Islet precursor cell (in vitro differentiated cells): ENCODE measurements around the gene MFAP5.
"Not testable (repeated sequence)": the region's sequence is repeated elsewhere in the genome, so short reads cannot be mapped to it uniquely, and the experiment has no call there.

Experiments used
- DNase-seq: peaks from one replicate; pipeline ENCODE4 v3.0.0-alpha.2; 2018

The MFAP5 gene

DNA sequence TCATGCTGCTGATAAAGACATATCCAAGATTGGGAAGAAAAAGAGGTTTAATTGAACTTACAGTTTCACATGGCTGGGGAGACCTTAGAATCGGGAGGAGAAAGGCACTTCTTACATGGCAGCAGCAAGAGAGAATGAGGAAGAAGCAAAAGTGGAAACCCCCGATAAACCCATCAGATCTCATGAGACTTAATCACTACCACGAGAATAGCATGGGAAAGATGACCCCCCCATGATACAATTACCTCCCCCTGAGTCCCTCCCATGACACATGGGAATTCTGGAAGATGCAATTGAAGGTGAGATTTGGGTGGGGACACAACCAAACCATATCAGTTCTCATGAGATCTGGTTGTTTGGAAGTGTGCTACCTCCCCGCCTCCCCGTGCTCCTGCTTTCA lies 9.8 kb upstream of the MFAP5 start:
- DNase-seq, result no peak

DNA sequence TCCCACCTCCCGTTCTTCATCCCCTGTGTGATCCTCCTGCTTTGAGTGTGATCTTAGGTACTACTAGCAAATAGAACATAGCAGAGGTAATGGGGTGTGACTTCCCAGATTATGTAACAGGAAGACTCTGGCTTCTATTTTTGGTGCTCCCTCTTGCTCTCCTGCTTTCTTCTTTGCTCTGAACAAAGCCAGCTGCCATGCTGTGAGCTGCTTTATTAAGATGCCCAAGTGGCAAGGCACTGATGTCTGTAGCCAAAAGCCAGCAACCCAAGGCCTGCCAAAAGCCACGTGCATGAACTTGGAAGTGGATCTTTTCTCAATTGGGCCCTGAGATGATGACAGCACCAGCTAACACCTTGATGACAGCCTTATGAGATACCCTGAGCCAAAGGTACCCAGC lies 5.8 kb upstream of the MFAP5 start:
- DNase-seq, result no peak

DNA sequence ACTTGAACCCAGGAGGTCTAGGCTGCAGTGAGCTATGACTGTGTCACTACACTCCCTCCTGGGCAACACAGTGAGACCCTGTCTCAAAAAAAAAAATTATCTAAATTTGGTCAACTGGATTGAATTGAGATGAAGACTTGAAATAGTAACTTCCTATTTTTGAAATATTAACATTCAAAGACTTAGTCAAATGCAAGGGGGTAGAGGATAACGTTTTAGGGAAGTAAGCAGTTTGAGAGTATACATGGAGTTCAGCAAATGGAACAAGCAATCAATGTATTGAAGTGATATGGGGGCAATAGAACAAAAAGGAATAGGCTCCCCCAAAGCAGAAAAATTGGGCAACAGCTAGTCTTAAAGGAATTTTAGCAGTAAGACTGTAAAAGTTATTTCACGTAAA lies 4.6 kb upstream of the MFAP5 start:
- DNase-seq, result no peak

DNA sequence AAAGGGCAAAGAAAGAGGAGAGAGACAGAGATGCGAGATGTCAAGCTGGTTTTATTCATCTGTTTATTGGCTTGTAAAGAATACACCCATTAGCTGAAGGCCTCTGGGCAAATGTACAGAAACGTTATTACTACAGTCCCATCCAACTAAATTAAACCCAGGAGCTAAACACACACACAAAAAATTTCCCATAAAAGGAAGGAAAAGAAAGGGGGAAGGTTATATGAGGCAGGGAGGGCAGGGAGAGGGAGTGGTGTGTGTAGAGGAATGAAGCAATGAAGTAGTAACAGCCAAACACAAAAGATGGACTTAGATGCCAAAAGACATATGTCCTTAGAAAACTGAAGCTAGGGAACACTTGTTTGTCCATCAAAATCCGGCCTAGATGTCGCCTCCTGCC lies 3.1 kb upstream of the MFAP5 start:
- DNase-seq, result no peak

DNA sequence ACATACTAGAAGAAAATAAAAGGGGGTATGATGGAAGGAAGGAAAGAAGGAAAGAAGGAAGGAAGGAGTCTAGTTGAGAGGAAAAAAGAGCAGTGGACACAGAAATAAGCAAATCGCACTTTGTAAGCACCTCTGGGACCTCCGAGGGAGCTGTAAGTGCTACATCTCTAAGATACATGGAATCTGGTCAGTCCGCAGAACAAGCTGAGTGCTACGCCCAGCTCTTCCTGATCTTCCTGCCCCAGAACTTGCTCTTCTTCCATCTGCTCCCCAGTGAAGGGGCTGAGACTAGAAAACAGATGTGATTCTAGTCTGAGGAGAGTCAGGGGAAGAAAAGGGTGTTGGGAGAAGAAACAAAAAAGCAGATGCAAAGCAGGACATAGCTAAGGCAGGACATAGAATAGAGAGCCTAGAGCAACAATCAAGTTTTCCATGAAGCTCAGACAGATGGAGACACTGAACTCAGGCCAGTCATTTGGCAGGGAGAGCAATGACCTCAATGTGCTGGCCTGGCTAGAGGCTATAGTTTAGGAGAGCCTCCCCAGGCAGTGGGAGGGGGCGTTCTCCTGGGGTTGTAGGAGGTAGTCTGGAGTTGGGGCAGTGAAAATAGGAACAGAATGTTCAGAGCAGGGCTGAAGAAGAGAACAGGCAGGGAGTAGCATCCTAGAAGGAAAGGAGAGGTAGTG lies 1.7 kb upstream of the MFAP5 start:
- DNase-seq, result peak; percentile 61

DNA sequence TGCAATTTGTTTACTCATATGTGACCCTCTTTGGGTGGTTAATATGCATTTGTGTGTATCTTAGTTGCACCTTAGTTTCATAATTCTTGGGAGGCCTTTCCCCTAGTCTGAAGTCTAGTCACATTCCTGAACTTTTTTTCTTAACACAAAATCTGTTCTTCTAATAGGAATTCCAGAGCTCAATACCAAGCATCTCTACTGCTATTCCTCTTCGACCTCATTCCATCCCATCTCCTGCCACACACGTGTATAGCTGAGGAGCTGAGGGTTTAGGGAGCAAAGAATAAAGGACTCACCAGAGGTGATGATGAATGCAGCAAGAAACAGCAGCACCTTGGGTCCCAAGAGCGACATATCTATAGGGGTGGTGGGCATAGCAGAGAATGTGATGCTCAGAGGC lies 875 bp downstream of the MFAP5 start:
- DNase-seq, result no peak

DNA sequence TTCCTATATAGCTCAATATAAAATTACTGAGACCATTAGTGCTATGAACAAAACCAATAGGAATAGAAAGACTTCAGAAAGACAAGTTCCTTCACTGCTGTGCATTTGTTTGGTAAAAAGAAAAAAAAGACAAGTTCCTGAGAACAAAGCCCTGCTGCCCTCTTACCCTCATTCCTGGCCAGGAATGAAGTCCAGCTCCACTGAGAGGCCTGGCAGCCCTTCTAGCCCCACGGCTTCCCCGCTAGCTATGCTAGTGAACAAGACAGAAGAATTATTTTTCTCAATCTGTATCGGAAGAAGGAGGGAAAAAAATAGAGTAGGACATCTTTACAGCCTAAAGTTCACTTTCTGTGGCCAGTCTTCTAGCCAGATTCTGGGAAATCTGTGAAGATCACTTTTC lies 1.6 kb downstream of the MFAP5 start:
- DNase-seq, result no peak

DNA sequence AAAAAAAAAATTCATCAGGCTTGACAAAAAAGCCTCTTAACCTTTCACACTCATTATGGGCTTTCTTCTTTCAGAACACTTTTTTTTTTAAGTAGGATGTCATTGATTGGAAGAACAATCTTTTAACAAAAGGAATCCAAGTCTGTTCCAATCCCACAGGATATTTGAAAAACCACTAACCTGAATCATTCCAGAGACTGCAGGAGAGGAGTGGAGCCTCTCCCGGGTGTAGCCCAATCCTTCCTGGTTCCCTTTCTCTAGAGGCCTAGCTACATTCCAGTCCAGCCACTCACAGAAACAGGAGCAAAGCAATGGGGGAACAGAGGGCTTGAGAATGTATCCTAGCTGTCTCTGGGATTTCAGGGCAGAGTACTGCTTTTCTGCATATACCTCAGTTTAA lies 4.3 kb downstream of the MFAP5 start:
- peak; percentile 93 for DNase-seq

DNA sequence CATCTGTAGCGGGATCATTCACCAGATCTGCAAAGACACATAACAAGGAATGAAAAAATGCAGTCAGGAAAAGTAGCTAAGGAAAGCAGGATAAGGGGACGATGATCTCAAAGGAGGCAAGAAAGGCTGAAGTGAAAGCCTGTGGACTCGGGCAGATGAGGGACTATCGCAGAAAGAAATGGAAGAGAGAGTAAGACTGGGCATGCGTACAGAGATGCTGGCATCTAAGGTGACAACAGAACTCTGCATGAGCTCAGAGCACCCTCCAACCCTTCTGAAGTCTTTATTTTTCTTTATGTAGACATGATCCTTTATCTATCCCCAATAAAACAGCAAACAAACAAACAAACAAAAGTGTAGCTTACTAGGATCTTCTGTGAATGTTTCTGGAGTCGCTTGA lies 7.2 kb downstream of the MFAP5 start:
- no peak for DNase-seq

DNA sequence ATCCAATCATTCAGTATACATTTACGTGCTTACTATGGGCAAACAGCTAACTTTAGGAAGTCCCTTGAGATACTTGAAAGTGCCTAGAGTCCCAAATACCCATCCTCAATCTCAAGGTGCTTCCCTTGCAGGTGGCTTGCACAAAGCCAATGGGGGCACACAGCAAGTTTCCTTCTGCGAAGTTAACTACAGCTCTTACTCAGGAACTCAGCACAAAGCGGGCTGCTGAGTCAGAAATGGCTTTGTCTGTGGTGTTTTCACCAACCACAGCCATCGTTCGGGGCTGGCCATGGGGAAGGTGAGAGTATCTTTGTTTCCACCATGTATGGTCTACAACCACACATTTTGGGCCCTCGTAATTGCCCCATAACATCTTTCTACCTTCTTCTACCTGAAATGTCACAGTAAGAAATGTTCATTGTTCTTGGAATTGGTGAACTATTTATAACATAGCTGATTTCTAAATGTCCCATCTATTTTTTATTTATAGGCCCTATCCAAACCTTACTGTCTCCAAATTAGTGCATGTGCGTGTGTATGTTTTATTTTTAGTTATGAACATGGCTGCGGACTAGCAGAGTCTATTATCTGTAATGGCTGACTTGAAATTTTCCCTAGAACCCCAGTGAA lies 13.9 kb downstream of the MFAP5 start:
- no peak for DNase-seq

DNA sequence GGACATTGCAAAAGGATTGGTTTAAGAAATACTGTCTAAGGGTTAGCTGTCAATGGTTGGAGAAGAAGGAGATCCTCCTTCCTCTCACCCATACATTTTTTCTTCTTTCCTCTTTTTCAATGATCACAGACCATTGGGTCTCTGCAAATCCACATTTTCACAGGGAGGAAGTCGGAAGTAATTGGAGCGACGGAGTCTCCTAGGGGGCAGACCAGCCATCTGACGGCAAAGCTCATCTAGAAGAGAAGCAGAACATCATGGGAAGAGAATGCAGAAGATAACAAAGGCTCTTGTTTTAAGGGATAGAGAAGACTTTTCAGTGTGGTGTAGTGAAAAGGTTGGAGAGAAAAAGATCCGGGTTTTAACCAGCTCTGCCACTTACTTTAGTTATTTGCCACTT lies 14.7 kb downstream of the MFAP5 start:
- no peak for DNase-seq

DNA sequence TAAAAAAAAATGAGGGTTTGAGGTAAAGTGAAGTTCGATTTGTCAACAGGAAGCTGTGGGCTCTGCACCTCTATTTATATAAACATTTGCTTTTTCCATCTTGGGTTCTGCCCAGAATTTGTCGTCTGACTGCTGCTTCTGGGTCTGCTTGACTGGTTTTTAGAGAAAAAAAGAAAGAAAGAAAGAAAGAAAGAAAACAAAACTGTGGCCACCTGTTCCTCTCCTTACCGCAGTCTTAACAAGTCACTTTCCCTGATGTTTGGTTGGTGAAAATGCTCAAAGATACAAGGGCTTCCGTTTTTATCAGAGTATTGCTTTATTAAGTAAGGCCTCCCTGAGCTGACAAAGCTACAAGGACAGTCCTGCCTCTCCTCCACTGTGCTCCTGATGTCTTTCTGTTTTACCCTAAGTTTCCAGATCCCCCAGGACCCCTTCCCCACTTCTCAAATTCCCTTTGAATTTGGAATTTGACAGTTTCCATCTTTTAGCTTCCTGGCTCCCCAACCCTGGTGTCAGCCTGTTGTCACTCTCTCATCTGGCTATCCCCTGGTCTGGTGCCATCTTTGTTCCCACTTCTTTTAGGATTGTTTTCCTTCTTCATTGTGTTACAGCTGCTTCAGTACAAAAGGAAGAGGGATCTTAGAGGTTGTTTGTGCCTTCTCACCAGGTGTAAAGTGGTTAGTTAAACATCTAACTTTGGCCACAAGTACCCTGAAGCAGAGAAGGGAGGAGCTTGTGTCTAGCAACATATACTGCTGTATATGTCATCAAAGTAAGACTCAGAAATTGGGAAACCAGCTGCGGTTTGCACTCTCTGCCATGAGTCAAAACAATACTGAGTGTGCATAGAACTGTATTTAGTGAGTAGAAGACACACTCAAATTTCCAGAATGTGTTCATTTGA lies 18.0 kb downstream of the MFAP5 start:
- DNase-seq, result no peak

DNA sequence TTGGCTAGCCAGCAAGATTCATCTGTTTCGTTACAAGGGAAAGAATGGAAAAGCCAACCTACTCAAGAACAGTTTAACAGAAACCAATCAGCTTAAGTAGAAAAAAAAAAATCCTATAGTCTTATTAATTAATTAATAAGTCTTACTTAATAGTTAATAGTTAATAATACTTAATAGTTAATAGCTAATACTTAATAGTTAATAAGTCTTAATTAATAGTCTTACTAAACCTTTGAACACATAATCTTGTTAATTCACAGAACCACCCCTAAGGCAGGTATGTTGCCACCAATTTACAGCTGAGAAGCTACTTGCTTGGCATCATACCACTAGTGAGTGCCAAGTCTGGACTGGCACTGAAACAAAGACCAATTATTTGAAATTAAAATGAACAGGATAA lies 19.9 kb downstream of the MFAP5 start:
- no peak for DNase-seq

DNA sequence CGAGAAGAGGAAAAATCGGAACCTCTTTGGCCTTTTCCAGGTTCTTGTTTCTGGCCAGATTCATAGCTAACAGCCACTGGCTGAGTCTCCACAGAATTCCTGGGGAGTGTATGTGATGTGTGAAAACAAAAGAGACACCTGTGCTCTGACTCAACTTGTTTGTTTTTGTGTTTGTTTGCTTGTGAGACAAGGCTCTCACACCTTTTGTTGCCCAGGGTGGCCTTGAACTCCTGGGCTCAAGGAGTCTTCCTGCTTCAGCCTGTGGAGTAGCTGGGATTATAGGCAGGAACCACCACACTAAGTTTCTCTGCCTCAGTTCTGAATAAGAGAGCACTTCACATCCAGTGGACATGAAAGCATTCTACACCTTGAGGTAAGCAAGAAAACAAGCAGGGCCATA lies 22.7 kb downstream of the MFAP5 start:
- DNase-seq, result no peak

DNA sequence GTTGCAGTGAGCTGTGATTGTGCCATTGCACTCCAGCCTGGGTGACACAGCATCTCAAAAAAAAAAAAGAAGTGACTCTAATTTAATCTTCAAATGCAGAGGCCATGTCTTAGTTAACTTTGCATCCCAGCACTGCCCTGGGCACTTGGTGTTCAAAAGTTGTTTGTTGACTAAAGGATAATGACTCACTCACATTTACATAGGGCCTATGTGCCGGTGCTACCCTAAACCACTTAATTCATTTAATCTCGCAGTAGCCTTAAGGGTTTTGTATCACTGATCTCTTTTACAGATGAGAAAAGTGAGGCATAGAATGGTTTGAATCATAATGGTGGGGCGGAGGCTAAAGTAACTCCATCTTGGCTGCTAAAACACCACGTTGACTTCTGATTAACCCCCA lies 23.7 kb downstream of the MFAP5 start:
- no peak for DNase-seq

DNA sequence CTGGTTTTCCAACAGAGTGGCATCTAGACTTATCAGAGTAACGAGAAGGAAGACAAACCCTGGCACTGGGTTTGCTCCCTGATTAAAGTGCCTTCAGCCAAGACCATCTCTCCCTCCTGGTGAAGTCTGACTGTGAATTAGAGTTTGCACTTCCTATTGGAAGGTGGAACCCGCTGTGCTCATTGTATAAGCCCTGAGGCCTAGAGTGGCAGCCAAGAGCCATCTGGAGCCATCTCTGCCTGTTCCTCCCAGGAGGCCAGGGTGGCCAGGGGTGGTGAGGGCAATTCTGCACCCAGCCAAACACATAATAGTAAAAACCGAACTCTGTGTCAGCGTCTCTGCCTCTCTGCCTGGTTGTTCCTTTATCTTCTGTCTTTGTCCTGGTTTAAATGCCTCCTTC lies 25.0 kb downstream of the MFAP5 start:
- no peak for DNase-seq

DNA sequence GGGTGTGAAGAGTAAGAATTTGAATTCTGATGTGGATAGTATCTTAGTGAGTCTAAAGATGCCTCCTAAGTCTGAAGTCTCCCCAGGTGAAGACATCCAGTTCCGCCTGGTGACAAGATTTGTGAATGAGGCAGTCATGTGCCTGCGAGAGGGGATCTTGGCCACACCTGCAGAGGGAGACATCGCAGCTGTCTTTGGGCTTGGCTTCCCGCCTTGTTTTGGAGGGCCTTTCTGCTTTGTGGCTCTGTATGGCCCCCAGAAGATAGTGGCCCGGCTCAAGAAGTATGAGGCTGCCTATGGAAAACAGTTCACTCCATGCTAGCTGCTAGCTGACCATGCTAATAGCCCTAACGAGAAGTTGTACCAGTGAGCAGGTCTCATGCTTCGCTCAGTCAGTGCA lies 25.4 kb downstream of the MFAP5 start:
- no peak for DNase-seq

DNA sequence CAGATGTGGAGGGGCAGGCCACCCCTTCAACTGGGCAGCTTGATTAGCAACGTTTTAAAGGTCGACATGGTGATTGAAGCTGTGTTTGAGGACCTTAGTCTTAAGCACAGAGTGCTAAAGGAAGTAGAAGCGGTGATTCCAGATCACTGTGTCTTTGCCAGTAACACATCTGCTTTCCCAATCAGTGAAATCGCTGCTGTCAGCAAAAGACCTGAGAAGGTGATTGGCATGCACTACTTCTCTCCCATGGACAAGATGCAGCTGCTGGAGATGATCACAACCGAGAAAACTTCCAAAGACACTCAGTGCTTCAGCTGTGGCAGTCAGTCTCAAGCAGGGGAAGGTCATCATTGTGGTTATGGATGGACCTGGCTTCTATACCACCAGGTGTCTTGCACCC lies 26.0 kb downstream of the MFAP5 start:
- peak; percentile 70 for DNase-seq

DNA sequence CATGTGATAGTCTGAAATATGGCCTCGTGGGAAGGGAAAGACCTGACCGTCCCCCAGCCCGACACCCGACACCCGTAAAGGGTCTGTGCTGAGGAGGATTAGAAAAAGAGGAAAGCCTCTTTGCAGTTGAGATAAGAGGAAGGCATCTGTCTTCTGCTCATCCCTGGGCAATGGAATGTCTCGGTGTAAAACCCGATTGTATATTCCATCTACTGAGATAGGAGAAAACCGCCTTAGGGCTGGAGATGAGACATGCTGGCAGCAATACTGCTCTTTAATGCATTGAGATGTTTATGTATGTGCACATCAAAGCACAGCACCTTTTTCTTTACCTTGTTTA lies 26.6 kb downstream of the MFAP5 start:
- peak; percentile 80 for DNase-seq

DNA sequence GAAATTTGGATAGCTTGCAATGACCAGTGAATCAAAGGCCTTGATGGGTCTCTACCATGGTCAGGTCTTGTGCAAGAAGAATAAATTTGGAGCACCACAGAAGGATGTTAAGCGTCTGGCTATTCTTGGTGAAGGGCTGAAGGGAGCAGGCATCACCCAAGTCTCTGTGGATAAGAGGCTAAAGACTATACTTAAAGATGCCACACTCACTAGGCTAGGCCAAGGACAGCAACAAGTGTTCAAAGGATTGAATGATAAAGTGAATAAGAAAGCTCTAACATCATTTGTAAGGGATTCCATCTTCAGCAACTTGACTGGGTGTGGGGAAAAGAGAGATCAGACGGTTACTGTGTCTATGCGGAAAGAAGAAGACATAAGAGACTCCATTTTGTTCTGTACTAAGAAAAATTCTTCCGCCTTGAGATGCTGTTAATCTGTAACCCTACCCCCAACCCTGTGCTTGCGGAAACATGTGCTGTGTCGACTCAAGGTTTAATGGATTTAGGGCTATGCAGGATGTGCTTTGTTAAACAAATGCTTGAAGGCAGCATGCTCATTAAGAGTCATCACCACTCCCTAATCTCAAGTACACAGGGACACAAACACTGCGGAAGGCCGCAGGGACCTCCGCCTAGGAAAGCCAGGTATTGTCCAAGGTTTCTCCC lies 27.2 kb downstream of the MFAP5 start:
- DNase-seq, result not testable (repeated sequence)

DNA sequence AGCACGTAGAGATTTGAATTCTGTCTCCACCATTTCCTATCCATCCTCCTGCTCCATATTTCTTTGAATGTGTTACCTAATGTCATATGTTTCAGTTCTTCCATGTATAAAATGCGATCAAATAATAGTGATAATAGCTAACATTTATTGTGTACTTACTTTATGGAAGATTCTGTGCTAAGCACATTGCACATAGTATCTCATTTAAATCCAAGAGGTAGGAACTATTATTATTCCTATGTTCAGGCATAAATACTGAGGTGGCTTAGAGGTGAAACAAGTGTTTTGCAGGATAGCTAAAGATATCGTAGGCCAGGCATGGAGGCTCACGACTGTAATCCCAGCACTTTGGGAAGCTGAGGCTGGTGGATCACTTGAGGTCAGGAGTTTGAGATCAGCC lies 32.5 kb downstream of the MFAP5 start:
- DNase-seq, result no peak

DNA sequence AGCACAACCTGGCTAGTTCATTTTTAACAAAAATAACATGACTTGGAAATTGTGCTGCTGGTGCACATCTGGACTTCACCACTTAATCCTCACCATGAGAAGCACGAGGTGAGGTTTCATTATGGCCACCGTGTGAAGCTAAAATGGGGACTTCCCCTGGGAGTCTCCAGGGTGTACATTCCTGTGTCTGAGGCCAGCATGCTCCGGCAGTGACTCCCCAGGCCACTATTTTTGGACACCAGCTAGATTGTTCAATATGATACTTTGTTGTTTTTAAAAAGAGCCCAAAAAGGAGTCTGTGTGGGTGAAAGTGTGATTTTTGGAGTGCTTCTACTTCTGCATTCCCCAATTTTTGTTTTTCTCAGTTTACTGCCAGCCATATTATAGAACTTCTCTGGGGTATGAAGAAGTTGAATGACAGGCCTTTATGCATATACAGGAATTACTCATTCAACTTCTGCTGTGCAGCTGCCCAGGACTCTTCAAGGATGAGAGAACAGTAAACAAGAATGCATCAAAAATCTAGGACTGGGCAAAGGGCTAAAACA lies 33.1 kb downstream of the MFAP5 start:
- no peak for DNase-seq

DNA sequence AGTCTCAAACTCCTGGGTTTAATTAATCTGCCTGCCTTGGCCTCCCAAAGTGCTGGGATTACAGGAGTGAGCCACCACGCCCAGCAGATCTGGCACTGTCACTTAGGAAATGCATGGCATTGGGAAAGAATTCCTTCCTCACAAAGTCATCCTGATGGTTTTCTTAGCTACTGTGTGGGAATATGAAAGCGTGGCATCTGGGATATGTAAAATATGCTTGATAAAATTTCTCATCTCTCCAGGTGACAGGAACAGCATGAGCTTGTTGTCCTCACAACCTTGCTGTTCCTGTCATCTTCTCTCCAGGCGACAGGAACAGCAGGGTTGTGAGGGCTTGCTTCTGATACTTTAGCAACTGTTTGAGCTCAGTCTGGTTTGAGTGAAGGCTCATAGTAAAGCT lies 33.9 kb downstream of the MFAP5 start:
- DNase-seq, result no peak
